NCI-H1048 (cell line): ENCODE data around the gene EXOC3L1.

Experiments
- DNase-seq: peaks from one replicate; lab custom pipeline; 2025; lab: John Stamatoyannopoulos, UW

Gene EXOC3L1

GRCh38 chr16:67148221-67148620, 41.7 kb downstream of the EXOC3L1 start:
- no peak for DNase-seq

GRCh38 chr16:67147437-67148140, 42.3 kb downstream of the EXOC3L1 start:
- DNase-seq, result no peak

GRCh38 chr16:67146523-67147357, 43.2 kb downstream of the EXOC3L1 start:
- no peak for DNase-seq

GRCh38 chr16:67145746-67146145, 44.2 kb downstream of the EXOC3L1 start:
- no peak for DNase-seq

- no peak for DNase-seq
These were observed 45.0 kb downstream of the EXOC3L1 start for GRCh38 chr16:67144943-67145342.

GRCh38 chr16:67142342-67142741, 47.6 kb downstream of the EXOC3L1 start:
- no peak for DNase-seq

- DNase-seq, result no peak
These were observed 48.5 kb downstream of the EXOC3L1 start for GRCh38 chr16:67141391-67141790.

GRCh38 chr16:67137605-67138004, 52.3 kb downstream of the EXOC3L1 start:
- DNase-seq, result no peak
